Stomach smooth muscle (tissue), 2 donors: ENCODE results near the gene LMF1.

Experiments used
- H3K27ac ChIP-seq: one replicate; pipeline ENCODE4 v1.7.0; 2013; ENCODE audit warnings: mild to moderate bottlenecking, low read length, inconsistent platforms
- H3K27me3 ChIP-seq, 2 donors: one replicate each; pipeline ENCODE4 v1.7.0; 2013; ENCODE audit warnings: low read length in 2 of 2; ENCODE audit not compliant: insufficient read depth in 2 of 2, control insufficient read depth in 1 of 2
- H3K36me3 ChIP-seq, 2 donors: one replicate each; pipeline ENCODE4 v1.7.0; 2013; ENCODE audit warnings: low read length in 2 of 2; ENCODE audit not compliant: control insufficient read depth in 2 of 2, insufficient read depth in 2 of 2
- H3K4me1 ChIP-seq: one replicate; pipeline ENCODE4 v1.7.0; 2013; ENCODE audit warnings: low read length; ENCODE audit not compliant: control insufficient read depth, insufficient read depth
- H3K4me3 ChIP-seq, 2 donors: one replicate each; pipeline ENCODE4 v1.7.0; 2013; ENCODE audit warnings: low read length in 2 of 2
- H3K9ac ChIP-seq, 2 donors: one replicate each; pipeline ENCODE4 v1.7.0; 2013; ENCODE audit warnings: low read length in 2 of 2, mild to moderate bottlenecking in 1 of 2
- H3K9me3 ChIP-seq, 2 donors: one replicate each; pipeline ENCODE4 v1.7.0; 2013; ENCODE audit warnings: low read length in 2 of 2; ENCODE audit not compliant: control insufficient read depth in 2 of 2
- donor health status: healthy.
- donor health status: Pancreatic carcinoma.

LMF1 gene

GRCh38 chr16:912684-913613 lies 57.8 kb downstream of the LMF1 start:
- Histone ChIP-seq H3K9me3 (no peaks in the 10 kb centered on the region), H3K27ac (no peak overlapping the region), H3K27me3 (no peaks in the 10 kb centered on the region), H3K36me3 (peaks cover 0 to 6% of the 10 kb centered on the region in 2 donors), H3K4me3 (no peak overlapping the region), H3K4me1 (no peaks in the 10 kb centered on the region), H3K9ac (no peak overlapping the region)

GRCh38 chr16:912322-912683 lies 58.5 kb downstream of the LMF1 start:
- Histone ChIP-seq H3K36me3 (peaks cover 4 to 6% of the 10 kb centered on the region in 2 donors), H3K4me1 (no peaks in the 10 kb centered on the region), H3K4me3 (no peak overlapping the region), H3K9ac (no peak overlapping the region), H3K27ac (no peak overlapping the region), H3K27me3 (no peaks in the 10 kb centered on the region), H3K9me3 (peaks cover 0 to 4% of the 10 kb centered on the region in 2 donors)

- no peak overlapping the region for H3K4me3 ChIP-seq
- no peaks in the 10 kb centered on the region for H3K27me3 ChIP-seq
- no peak overlapping the region for H3K9ac ChIP-seq
- no peak overlapping the region for H3K27ac ChIP-seq
- peaks cover 4 to 6% of the 10 kb centered on the region in 2 donors for H3K36me3 ChIP-seq
- no peaks in the 10 kb centered on the region for H3K4me1 ChIP-seq
- H3K9me3 ChIP-seq = peaks cover 0 to 8% of the 10 kb centered on the region in 2 donors
These were observed 59.0 kb downstream of the LMF1 start for GRCh38 chr16:911604-912321.

DNA sequence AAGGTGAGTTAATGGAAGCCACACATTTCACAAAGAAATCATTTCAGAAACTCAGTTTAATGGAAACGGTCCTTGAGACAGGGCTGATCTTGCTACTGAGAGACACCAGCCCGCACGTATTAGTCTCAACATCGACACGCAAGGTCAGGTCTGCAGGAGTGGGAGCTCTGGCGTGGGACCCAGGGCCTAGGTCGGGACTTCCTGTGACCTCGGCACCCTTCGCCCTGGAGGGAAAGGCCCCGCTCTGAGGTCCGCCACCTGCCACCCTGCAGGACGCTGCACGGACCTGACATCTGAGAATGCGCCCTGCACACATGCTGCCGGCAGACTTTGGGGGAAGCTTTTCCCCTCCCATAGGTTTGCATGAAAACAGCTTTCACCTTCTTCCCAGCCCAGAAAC lies 59.7 kb downstream of the LMF1 start:
- H3K9me3 ChIP-seq = peaks cover 0 to 10% of the 10 kb centered on the region in 2 donors
- no peak overlapping the region for H3K27ac ChIP-seq
- no peaks in the 10 kb centered on the region for H3K27me3 ChIP-seq
- H3K4me3 ChIP-seq = no peak overlapping the region
- H3K4me1 ChIP-seq = no peaks in the 10 kb centered on the region
- H3K9ac ChIP-seq = no peak overlapping the region
- peaks cover 4 to 6% of the 10 kb centered on the region in 2 donors for H3K36me3 ChIP-seq

DNA sequence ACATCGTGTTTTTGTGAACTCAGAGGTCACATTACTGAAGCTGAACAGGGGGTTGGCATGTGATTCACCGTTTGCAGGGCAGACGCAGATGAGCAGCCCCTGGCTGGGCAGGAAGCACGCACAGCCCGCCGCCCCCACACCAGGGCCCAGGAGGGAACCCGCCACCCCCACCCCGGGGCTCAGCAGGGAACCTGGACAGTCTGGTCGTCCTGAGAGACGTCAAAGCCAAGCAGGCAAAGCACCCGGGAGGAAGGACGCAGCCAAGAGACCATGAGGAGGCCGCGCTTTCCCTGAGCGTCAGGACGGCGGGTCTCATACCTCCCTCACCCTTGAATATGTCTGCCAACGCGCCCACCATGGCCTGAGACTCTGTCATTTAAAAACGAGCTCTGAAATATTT lies 60.6 kb downstream of the LMF1 start:
- Histone ChIP-seq H3K36me3 (peaks cover 4 to 6% of the 10 kb centered on the region in 2 donors), H3K9me3 (peaks cover 0 to 10% of the 10 kb centered on the region in 2 donors), H3K27ac (no peak overlapping the region), H3K27me3 (no peaks in the 10 kb centered on the region), H3K4me3 (no peak overlapping the region), H3K9ac (no peak overlapping the region), H3K4me1 (no peaks in the 10 kb centered on the region)

DNA sequence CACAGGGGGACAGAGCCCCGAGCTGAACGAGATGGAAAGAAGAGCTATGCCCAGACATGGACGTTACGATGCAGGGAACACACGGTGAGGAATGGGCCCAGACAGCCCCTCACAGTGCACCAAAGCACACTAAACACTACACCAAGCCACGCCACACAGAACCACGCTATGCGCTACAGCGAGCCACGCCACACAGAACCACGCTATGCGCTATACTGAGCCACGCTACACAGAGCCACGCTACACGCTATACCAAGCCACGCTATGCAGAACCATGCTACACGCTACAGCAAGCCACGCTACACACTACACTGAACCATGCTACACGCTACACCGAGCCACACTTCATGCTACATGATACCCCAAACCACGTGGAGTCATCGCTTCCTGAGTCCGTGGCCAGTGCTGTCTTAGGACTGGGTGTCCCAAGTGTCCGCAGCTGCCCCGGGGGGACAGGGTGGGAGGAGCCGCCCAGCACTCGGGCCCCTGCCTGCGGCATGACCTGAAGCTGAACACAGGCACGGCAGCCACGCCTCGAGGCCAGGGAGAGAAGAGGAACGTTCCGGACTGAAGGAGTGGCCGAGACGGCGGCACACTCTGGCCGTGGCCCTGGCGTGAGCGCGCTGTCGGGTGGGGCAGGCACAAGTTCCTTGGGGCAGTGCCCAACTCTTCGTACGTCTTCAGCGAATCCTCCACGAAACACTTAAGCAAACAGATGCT lies 61.3 kb downstream of the LMF1 start:
- H3K9ac ChIP-seq = no peak overlapping the region
- peaks cover 0 to 10% of the 10 kb centered on the region in 2 donors for H3K9me3 ChIP-seq
- H3K36me3 ChIP-seq = peaks cover 4 to 6% of the 10 kb centered on the region in 2 donors
- H3K27ac ChIP-seq = no peak overlapping the region
- no peaks in the 10 kb centered on the region for H3K4me1 ChIP-seq
- H3K27me3 ChIP-seq = no peaks in the 10 kb centered on the region
- H3K4me3 ChIP-seq = no peak overlapping the region

DNA sequence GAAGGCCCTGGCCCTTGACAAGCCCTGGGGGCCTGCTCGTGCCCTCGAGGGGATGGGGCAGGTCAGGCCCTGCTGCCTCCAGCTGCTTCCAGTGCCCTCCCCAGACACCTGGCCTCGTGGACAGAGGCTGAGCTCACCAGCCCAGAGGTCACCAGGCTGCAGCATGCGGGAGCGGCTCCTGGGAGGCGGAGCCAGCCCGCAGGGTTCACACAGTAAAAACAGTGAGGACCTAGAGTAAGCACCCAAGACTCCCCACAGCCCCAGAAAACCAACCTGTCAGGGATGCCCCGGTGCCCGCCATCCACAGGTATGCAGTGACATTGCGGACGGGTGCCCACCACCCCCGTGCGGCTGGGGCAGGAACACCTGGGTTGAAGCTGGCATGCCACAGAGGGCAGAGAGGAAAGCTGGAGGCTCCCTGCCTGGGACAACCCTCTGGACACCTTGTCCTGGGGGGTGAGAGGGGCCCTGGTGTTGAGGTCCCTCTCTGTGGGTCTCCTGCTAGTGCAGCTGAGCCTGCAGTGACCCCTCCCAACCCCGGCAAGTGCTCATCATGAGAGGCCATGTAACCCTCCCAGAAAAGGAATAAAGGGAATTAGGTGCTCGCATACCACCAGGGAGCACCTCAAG lies 62.1 kb downstream of the LMF1 start:
- peaks cover 4 to 6% of the 10 kb centered on the region in 2 donors for H3K36me3 ChIP-seq

GRCh38 chr16:907842-908241 lies 62.9 kb downstream of the LMF1 start:
- H3K27me3 ChIP-seq = no peaks in the 10 kb centered on the region
- H3K4me1 ChIP-seq = no peaks in the 10 kb centered on the region
- peaks cover 4 to 6% of the 10 kb centered on the region in 2 donors for H3K36me3 ChIP-seq
- H3K27ac ChIP-seq = no peak overlapping the region
- H3K9me3 ChIP-seq = peaks cover 0 to 10% of the 10 kb centered on the region in 2 donors
- H3K4me3 ChIP-seq = no peak overlapping the region
- no peak overlapping the region for H3K9ac ChIP-seq

More for the DNA sequence above, 62.1 kb downstream of the LMF1 start:
- no peak overlapping the region for H3K27ac ChIP-seq
- H3K9me3 ChIP-seq = peaks cover 0 to 10% of the 10 kb centered on the region in 2 donors
- H3K9ac ChIP-seq = no peak overlapping the region
- H3K4me3 ChIP-seq = no peak overlapping the region
- no peaks in the 10 kb centered on the region for H3K4me1 ChIP-seq
- H3K27me3 ChIP-seq = no peaks in the 10 kb centered on the region

GRCh38 chr16:907361-907760 lies 63.4 kb downstream of the LMF1 start:
- Histone ChIP-seq H3K27me3 (no peaks in the 10 kb centered on the region), H3K9ac (no peak overlapping the region), H3K9me3 (peaks cover 0 to 10% of the 10 kb centered on the region in 2 donors), H3K36me3 (peaks cover 4 to 6% of the 10 kb centered on the region in 2 donors), H3K4me3 (no peak overlapping the region), H3K27ac (no peak overlapping the region), H3K4me1 (no peaks in the 10 kb centered on the region)

GRCh38 chr16:906296-906695 lies 64.5 kb downstream of the LMF1 start:
- H3K4me1 ChIP-seq = no peaks in the 10 kb centered on the region
- H3K36me3 ChIP-seq = peaks cover 4 to 6% of the 10 kb centered on the region in 2 donors
- no peak overlapping the region for H3K27ac ChIP-seq
- H3K9ac ChIP-seq = no peak overlapping the region
- no peak overlapping the region for H3K4me3 ChIP-seq
- no peaks in the 10 kb centered on the region for H3K27me3 ChIP-seq
- peaks cover 0 to 10% of the 10 kb centered on the region in 2 donors for H3K9me3 ChIP-seq
